Liver (tissue), 9 donors: Measurements from ENCODE around the gene CPSF4. TPM values are rescaled to one million over a fixed set of nuclear protein-coding genes. Genes with fewer than 3 reads are reported as not detected.

ENCODE experiments used
- DNase-seq: peaks from one replicate; pipeline ENCODE4 v3.0.0-alpha.2; 2017; ENCODE audit warnings: low spot score
- H3K27ac ChIP-seq, 2 donors: one replicate each; pipeline ENCODE4 v1.7.0; 2013; ENCODE audit warnings: inconsistent platforms in 2 of 2, low read length in 2 of 2, control low read depth in 1 of 2, low read depth in 1 of 2, mild to moderate bottlenecking in 1 of 2
- H3K27me3 ChIP-seq, 4 donors: one replicate each; pipeline versions ENCODE4 v1.6.1 to v1.7.0; 2013; ENCODE audit warnings: low read length in 3 of 4, inconsistent platforms in 1 of 4, mild to moderate bottlenecking in 1 of 4, moderate library complexity in 1 of 4; ENCODE audit not compliant: control insufficient read depth in 4 of 4, insufficient read depth in 4 of 4
- H3K36me3 ChIP-seq, 4 donors: one replicate each; pipeline versions ENCODE4 v1.6.1 to v1.7.0; 2013; ENCODE audit warnings: low read length in 3 of 4, mild to moderate bottlenecking in 3 of 4, low read depth in 1 of 4, moderate library complexity in 1 of 4; ENCODE audit not compliant: control insufficient read depth in 4 of 4, insufficient read depth in 3 of 4
- H3K4me1 ChIP-seq, 4 donors: one replicate each; pipeline versions ENCODE4 v1.6.1 to v1.7.0; 2013; ENCODE audit warnings: low read length in 3 of 4, mild to moderate bottlenecking in 3 of 4, moderate library complexity in 1 of 4; ENCODE audit not compliant: control insufficient read depth in 4 of 4, insufficient read depth in 4 of 4
- H3K4me3 ChIP-seq, 3 donors: one replicate each; pipeline versions ENCODE4 v1.6.1 to v1.7.0; 2013; ENCODE audit warnings: low read length in 3 of 3, control low read depth in 1 of 3, low read depth in 1 of 3, mild to moderate bottlenecking in 1 of 3
- H3K9ac ChIP-seq, 2 donors: one replicate each; pipeline ENCODE4 v1.7.0; 2013; ENCODE audit warnings: low read length in 2 of 2, mild to moderate bottlenecking in 2 of 2, moderate library complexity in 2 of 2, control low read depth in 1 of 2, low read depth in 1 of 2
- H3K9me3 ChIP-seq, 4 donors: one replicate each; pipeline versions ENCODE4 v1.6.1 to v1.7.0; 2013; ENCODE audit warnings: low read length in 3 of 4; ENCODE audit not compliant: control insufficient read depth in 4 of 4
- EGR1 ChIP-seq, 2 donors: IDR thresholded peaks; 2 replicates each; pipeline ENCODE4 v1.6.1; 2016 to 2018; ENCODE audit warnings: antibody characterized with exemption in 2 of 2, low read depth in 2 of 2
- FOXA1 ChIP-seq: IDR thresholded peaks from 2 replicates; pipeline ENCODE4 v1.6.1; 2016; ENCODE audit warnings: antibody characterized with exemption
- FOXA2 ChIP-seq: IDR thresholded peaks from 2 replicates; pipeline ENCODE4 v1.6.1; 2016; ENCODE audit warnings: antibody characterized with exemption
- GABPA ChIP-seq, 2 donors: IDR thresholded peaks in 1 of 2; conservative IDR thresholded peaks in 1 of 2; 2 replicates each; pipeline ENCODE4 v1.6.1; 2016; ENCODE audit warnings: antibody characterized with exemption in 2 of 2, mild to moderate bottlenecking in 1 of 2, moderate library complexity in 1 of 2
- HNF4A ChIP-seq, 2 donors: conservative IDR thresholded peaks; 2 replicates each; pipeline ENCODE4 v1.6.1; 2016; ENCODE audit warnings: antibody characterized with exemption in 2 of 2, mild to moderate bottlenecking in 2 of 2
- HNF4G ChIP-seq: IDR thresholded peaks from 2 replicates; pipeline ENCODE4 v1.6.1; 2016; ENCODE audit warnings: antibody characterized with exemption
- JUND ChIP-seq, 2 donors: IDR thresholded peaks; 2 replicates each; pipeline ENCODE4 v1.6.1; 2016; ENCODE audit warnings: antibody characterized with exemption in 2 of 2
- NR2F2 ChIP-seq: IDR thresholded peaks from 2 replicates; pipeline ENCODE4 v1.6.1; 2016; ENCODE audit warnings: antibody characterized with exemption
- RAD21 ChIP-seq, 2 donors: IDR thresholded peaks; 2 replicates each; pipeline ENCODE4 v1.6.1; 2016; ENCODE audit warnings: antibody characterized with exemption in 2 of 2, mild to moderate bottlenecking in 2 of 2
- SP1 ChIP-seq: IDR thresholded peaks from 2 replicates; pipeline ENCODE4 v1.6.1; 2018; ENCODE audit warnings: antibody characterized with exemption, mild to moderate bottlenecking
- TAF1 ChIP-seq: conservative IDR thresholded peaks from 2 replicates; pipeline ENCODE4 v1.6.1; 2016; ENCODE audit warnings: antibody characterized with exemption, mild to moderate bottlenecking
- YY1 ChIP-seq: IDR thresholded peaks from 2 replicates; pipeline ENCODE4 v1.6.1; 2016; ENCODE audit warnings: antibody characterized with exemption, mild to moderate bottlenecking
- WGBS: extraction: QIAGEN DNeasy Blood & Tissue Kit; methylation state at CpG from one replicate; pipeline ENCODE4 v1.1.7; 2013; 5-methylcytosine and 5-hydroxymethylcytosine counted together
- polyA plus RNA-seq, 2 donors: library from polyadenylated mRNA; stranded (reverse) in 1 of 2; unstranded in 1 of 2; fragments of 200-250 nt in 1 of 2; fragments of >200 nt in 1 of 2; fragmentation: Nextera tagmentation in 1 of 2; extraction: Ambion mirVana in 1 of 2; gene quantifications; one replicate each; pipeline versions ENCODE4 v1.2.1 to v1.2.3, GENCODE V29; 2013 to 2015
- total RNA-seq, 2 donors: library from RNA; depleted of rRNA; stranded (reverse); fragments of >200 nt; gene quantifications; one replicate each; pipeline ENCODE4 v1.2.3, GENCODE V29; 2014
- TF ChIP-seq, protein P1 (sequence below): IDR thresholded peaks from 2 replicates; pipeline ENCODE4 v1.6.1; 2016; ENCODE audit warnings: antibody characterized with exemption
- TF ChIP-seq, protein P2 (sequence below): fragments of 150-350 bp; IDR thresholded peaks from 2 replicates; pipeline ENCODE4 v1.5.1; 2017; ENCODE audit warnings: improper control_type of control experiment, low read depth, low read length; ENCODE audit not compliant: missing input control
- TF ChIP-seq, protein P3 (sequence below): IDR thresholded peaks from 2 replicates; pipeline ENCODE4 v1.6.1; 2016; ENCODE audit warnings: antibody characterized with exemption
- TF ChIP-seq, protein P4 (sequence below): IDR thresholded peaks from 2 replicates; pipeline ENCODE4 v1.6.1; 2016; ENCODE audit warnings: antibody characterized with exemption, mild to moderate bottlenecking
- TF ChIP-seq, protein P5 (sequence below): IDR thresholded peaks from 2 replicates; pipeline ENCODE4 v1.6.1; 2016; ENCODE audit warnings: antibody characterized with exemption
- donor health status: healthy.
- donor health status: healthy.
- donor health status: healthy.
- donor health status: healthy.
- donor health status: healthy.

CPSF4 gene
- total and polyA plus RNA-seq, 4 donors, result 7.1 to 15.3 (median 10.5) TPM

DNA sequence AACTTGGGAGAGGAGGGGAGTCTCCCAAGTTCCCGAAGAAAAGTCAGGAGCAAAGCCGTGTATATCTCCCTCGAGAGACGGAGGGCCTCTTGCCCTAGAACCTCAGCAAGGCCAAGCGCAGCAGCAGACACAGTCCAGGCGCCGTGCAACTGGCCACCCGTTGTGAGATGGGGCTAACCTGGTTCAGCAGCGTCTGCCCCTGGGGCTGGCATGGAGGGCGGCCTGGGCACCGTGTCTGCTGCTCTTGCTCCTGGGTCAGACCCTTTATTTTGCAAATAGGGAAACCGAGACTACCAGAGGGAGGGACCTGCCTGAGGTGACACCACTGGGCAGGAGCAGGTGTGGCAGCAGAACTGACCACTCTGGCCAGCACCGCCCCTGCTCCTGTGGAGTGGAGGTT is 13.8 kb downstream of the CPSF4 start:
- DNase-seq, result no peak
- no peaks in the 10 kb centered on the region for H3K9me3 ChIP-seq
- WGBS, result 96% methylated on average over 13 of the region's 13 CpGs
- H3K4me1 ChIP-seq, result no peaks in the 10 kb centered on the region
- H3K4me3 ChIP-seq, result no peak overlapping the region
- no peak overlapping the region for H3K9ac ChIP-seq
- H3K27me3 ChIP-seq, result no peaks in the 10 kb centered on the region
- H3K27ac ChIP-seq, result no peak overlapping the region
- TF ChIP-seq, protein P1, sequence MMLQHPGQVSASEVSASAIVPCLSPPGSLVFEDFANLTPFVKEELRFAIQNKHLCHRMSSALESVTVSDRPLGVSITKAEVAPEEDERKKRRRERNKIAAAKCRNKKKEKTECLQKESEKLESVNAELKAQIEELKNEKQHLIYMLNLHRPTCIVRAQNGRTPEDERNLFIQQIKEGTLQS, result no peak
- TF ChIP-seq, protein P2, sequence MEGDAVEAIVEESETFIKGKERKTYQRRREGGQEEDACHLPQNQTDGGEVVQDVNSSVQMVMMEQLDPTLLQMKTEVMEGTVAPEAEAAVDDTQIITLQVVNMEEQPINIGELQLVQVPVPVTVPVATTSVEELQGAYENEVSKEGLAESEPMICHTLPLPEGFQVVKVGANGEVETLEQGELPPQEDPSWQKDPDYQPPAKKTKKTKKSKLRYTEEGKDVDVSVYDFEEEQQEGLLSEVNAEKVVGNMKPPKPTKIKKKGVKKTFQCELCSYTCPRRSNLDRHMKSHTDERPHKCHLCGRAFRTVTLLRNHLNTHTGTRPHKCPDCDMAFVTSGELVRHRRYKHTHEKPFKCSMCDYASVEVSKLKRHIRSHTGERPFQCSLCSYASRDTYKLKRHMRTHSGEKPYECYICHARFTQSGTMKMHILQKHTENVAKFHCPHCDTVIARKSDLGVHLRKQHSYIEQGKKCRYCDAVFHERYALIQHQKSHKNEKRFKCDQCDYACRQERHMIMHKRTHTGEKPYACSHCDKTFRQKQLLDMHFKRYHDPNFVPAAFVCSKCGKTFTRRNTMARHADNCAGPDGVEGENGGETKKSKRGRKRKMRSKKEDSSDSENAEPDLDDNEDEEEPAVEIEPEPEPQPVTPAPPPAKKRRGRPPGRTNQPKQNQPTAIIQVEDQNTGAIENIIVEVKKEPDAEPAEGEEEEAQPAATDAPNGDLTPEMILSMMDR, result no peak
- TF ChIP-seq FOXA2, result no peak
- TF ChIP-seq YY1, result no peak
- TF ChIP-seq HNF4G, result no peak
- TF ChIP-seq, protein P3, sequence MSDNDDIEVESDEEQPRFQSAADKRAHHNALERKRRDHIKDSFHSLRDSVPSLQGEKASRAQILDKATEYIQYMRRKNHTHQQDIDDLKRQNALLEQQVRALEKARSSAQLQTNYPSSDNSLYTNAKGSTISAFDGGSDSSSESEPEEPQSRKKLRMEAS, result no peak
- TF ChIP-seq SP1, result no peak
- no peak for TF ChIP-seq FOXA1
- peaks cover 26 to 85% (median 29%) of the 10 kb centered on the region in 4 donors for H3K36me3 ChIP-seq

DNA sequence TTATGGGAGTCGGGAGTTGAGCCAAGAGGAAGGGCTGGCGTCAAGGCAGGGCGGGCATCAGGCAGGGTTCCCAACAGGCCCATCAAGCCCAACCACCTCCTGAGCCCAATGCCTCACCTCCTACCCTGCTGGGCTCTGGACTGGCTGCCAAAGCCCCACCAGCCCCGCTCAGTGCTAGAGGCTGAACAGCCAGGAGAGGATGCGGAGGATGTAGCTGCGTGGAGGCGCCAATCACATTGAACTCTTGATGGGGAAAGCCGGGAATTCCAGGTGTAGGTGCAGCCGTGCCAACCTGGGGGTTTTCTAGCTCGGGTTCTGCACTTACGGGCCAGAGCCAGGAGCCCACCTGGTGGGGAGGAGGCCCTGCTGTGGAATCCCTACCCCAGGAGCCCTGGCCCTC is 14.4 kb downstream of the CPSF4 start:
- Histone ChIP-seq H3K9ac (no peak overlapping the region), H3K27me3 (no peaks in the 10 kb centered on the region), H3K9me3 (no peaks in the 10 kb centered on the region), H3K36me3 (peaks cover 29 to 86% (median 32%) of the 10 kb centered on the region in 4 donors), H3K4me3 (no peak overlapping the region), H3K4me1 (no peaks in the 10 kb centered on the region), H3K27ac (no peak overlapping the region)
- 96% methylated on average over 11 of the region's 11 CpGs for WGBS
- DNase-seq, result no peak
- TF ChIP-seq, protein P4, sequence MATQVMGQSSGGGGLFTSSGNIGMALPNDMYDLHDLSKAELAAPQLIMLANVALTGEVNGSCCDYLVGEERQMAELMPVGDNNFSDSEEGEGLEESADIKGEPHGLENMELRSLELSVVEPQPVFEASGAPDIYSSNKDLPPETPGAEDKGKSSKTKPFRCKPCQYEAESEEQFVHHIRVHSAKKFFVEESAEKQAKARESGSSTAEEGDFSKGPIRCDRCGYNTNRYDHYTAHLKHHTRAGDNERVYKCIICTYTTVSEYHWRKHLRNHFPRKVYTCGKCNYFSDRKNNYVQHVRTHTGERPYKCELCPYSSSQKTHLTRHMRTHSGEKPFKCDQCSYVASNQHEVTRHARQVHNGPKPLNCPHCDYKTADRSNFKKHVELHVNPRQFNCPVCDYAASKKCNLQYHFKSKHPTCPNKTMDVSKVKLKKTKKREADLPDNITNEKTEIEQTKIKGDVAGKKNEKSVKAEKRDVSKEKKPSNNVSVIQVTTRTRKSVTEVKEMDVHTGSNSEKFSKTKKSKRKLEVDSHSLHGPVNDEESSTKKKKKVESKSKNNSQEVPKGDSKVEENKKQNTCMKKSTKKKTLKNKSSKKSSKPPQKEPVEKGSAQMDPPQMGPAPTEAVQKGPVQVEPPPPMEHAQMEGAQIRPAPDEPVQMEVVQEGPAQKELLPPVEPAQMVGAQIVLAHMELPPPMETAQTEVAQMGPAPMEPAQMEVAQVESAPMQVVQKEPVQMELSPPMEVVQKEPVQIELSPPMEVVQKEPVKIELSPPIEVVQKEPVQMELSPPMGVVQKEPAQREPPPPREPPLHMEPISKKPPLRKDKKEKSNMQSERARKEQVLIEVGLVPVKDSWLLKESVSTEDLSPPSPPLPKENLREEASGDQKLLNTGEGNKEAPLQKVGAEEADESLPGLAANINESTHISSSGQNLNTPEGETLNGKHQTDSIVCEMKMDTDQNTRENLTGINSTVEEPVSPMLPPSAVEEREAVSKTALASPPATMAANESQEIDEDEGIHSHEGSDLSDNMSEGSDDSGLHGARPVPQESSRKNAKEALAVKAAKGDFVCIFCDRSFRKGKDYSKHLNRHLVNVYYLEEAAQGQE, result no peak
- TF ChIP-seq GABPA (IDR thresholded peaks at IDR 0.05 in 1 of 2, conservative IDR thresholded peaks at IDR 0.05 in 1 of 2) (no peak), YY1 (no peak), FOXA2 (no peak), HNF4G (no peak), EGR1 (IDR thresholded peaks at IDR 0.05; ENCODE audit: low read depth in 2 of 2) (no peak), HNF4A (conservative IDR thresholded peaks at IDR 0.05) (no peak), TAF1 (no peak), NR2F2 (no peak), JUND (IDR thresholded peaks at IDR 0.05) (no peak), RAD21 (IDR thresholded peaks at IDR 0.05) (no peak), SP1 (no peak), FOXA1 (no peak)
- TF ChIP-seq, protein P1, result no peak
- TF ChIP-seq, protein P5, sequence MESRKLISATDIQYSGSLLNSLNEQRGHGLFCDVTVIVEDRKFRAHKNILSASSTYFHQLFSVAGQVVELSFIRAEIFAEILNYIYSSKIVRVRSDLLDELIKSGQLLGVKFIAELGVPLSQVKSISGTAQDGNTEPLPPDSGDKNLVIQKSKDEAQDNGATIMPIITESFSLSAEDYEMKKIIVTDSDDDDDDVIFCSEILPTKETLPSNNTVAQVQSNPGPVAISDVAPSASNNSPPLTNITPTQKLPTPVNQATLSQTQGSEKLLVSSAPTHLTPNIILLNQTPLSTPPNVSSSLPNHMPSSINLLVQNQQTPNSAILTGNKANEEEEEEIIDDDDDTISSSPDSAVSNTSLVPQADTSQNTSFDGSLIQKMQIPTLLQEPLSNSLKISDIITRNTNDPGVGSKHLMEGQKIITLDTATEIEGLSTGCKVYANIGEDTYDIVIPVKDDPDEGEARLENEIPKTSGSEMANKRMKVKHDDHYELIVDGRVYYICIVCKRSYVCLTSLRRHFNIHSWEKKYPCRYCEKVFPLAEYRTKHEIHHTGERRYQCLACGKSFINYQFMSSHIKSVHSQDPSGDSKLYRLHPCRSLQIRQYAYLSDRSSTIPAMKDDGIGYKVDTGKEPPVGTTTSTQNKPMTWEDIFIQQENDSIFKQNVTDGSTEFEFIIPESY, result no peak
- TF ChIP-seq, protein P3, result no peak
- TF ChIP-seq, protein P2, result no peak
